Panc1 (cell line): ENCODE measurements around the gene PLIN5. TPM values are rescaled to one million over a fixed set of nuclear protein-coding genes. Genes with fewer than 3 reads are reported as not detected.
"Not testable (repeated sequence)": the region's sequence is repeated elsewhere in the genome, so short reads cannot be mapped to it uniquely, and the experiment has no call there.

Source experiments
- ATAC-seq: fragments of 200-7000 bp; cut with Tn5 transposase; 2 replicates; pipeline ENCODE4 v1.9.1; 2020; ENCODE audit warnings: mild to moderate bottlenecking, moderate library complexity
- BruUV-seq: library from RNA; stranded (reverse); fragments of 400-500 nt; replicated peaks from 2 replicates; lab custom pipeline; 2021; lab: Mats Ljungman, UMichigan
- CTCF ChIA-PET: fragments of 300-600 bp; sonication (Branson Sonifier 250); formaldehyde crosslinking; loops from one replicate; lab custom pipeline; 2022; ENCODE audit warnings: antibody characterized with exemption; lab: Charles Lee
- POLR2A ChIA-PET: fragments of 300-600 bp; sonication (Branson Sonifier 250); formaldehyde crosslinking; loops from one replicate; lab custom pipeline; 2022; ENCODE audit warnings: antibody characterized with exemption; lab: Charles Lee
- DNase-seq: peaks from one replicate; pipeline ENCODE4 v3.0.0-alpha.2; 2010; ENCODE audit warnings: low read depth, low spot score
- H3K27ac ChIP-seq: 2 replicates; pipeline ENCODE4 v1.5.1; 2011; ENCODE audit warnings: mild to moderate bottlenecking, low read length, inconsistent platforms
- H3K27me3 ChIP-seq: fragments of 200-500 bp; sonication (Bioruptor generic); 2 replicates; pipeline ENCODE4 v1.6.0; 2014; ENCODE audit warnings: low read length, inconsistent platforms; ENCODE audit not compliant: control insufficient read depth, insufficient read depth
- H3K36me3 ChIP-seq: fragments of 200-500 bp; sonication (Bioruptor generic); 2 replicates; pipeline ENCODE4 v1.5.1; 2014; ENCODE audit warnings: inconsistent platforms, mild to moderate bottlenecking, low read length, moderate library complexity; ENCODE audit not compliant: control insufficient read depth, insufficient read depth
- H3K4me1 ChIP-seq: 2 replicates; pipeline ENCODE4 v1.5.1; 2011; ENCODE audit warnings: inconsistent platforms, mild to moderate bottlenecking, low read length, moderate library complexity; ENCODE audit not compliant: control insufficient read depth, insufficient read depth
- H3K4me3 ChIP-seq, 2 experiments: 2 replicates each; pipeline ENCODE4 v1.5.1; 2011 to 2012; ENCODE audit warnings: low read depth in 2 of 2, low read length in 2 of 2, mild to moderate bottlenecking in 2 of 2, inconsistent platforms in 1 of 2, moderate library complexity in 1 of 2
- H3K9me3 ChIP-seq: fragments of 200-500 bp; sonication (Bioruptor generic); 2 replicates; pipeline ENCODE4 v1.5.1; 2014; ENCODE audit warnings: low read depth, mild to moderate bottlenecking, inconsistent platforms, low read length, moderate library complexity; ENCODE audit not compliant: control insufficient read depth, insufficient read depth
- POLR2AphosphoS5 ChIP-seq: IDR thresholded peaks from 2 replicates; pipeline ENCODE4 v1.6.1; 2012; ENCODE audit warnings: mild to moderate bottlenecking, low read depth, low read length, moderate library complexity
- SIN3A ChIP-seq: IDR thresholded peaks from 2 replicates; pipeline ENCODE4 v1.6.1; 2012; ENCODE audit warnings: low read depth, mild to moderate bottlenecking, low read length, moderate library complexity, borderline replicate concordance; ENCODE audit not compliant: insufficient read depth
- TCF7L2 ChIP-seq: IDR thresholded peaks from 2 replicates; pipeline ENCODE4 v1.6.1; 2011; ENCODE audit warnings: mild to moderate bottlenecking, low read depth, low read length, inconsistent platforms
- in situ Hi-C: cut with HindIII; loops from 2 replicates; pipeline ENCODE4 v1.10.0; 2016; ENCODE audit warnings: low sequenced_read_pairs, low pct_unique_long_range_greater_than_20kb
- intact Hi-C: fragments of 100-400 bp; cut with micrococcal nuclease; formaldehyde crosslinking; loops from one replicate; pipeline ENCODE4 v1.10.0; 2022; ENCODE audit not compliant: unreplicated experiment
- total RNA-seq: library from RNA; stranded (reverse); gene quantifications from one replicate; pipeline ENCODE4 v1.2.1, GENCODE V29; 2021; ENCODE audit not compliant: unreplicated experiment
- TF ChIP-seq, protein P1 (sequence below), 2 experiments: IDR thresholded peaks; 2 replicates each; pipeline ENCODE4 v1.6.1; 2011 to 2012; ENCODE audit warnings: low read depth in 2 of 2, control low read depth in 1 of 2, low read length in 1 of 2, mild to moderate bottlenecking in 1 of 2, moderate library complexity in 1 of 2; ENCODE audit not compliant: insufficient read depth in 1 of 2
- TF ChIP-seq, protein P2 (sequence below): fragments of 450-650 bp; IDR thresholded peaks from 2 replicates; pipeline ENCODE4 v1.5.1; 2017; ENCODE audit warnings: mild to moderate bottlenecking

Gene PLIN5
- total RNA-seq, 1 experiment from 2014 or later = 0.64 TPM

DNA sequence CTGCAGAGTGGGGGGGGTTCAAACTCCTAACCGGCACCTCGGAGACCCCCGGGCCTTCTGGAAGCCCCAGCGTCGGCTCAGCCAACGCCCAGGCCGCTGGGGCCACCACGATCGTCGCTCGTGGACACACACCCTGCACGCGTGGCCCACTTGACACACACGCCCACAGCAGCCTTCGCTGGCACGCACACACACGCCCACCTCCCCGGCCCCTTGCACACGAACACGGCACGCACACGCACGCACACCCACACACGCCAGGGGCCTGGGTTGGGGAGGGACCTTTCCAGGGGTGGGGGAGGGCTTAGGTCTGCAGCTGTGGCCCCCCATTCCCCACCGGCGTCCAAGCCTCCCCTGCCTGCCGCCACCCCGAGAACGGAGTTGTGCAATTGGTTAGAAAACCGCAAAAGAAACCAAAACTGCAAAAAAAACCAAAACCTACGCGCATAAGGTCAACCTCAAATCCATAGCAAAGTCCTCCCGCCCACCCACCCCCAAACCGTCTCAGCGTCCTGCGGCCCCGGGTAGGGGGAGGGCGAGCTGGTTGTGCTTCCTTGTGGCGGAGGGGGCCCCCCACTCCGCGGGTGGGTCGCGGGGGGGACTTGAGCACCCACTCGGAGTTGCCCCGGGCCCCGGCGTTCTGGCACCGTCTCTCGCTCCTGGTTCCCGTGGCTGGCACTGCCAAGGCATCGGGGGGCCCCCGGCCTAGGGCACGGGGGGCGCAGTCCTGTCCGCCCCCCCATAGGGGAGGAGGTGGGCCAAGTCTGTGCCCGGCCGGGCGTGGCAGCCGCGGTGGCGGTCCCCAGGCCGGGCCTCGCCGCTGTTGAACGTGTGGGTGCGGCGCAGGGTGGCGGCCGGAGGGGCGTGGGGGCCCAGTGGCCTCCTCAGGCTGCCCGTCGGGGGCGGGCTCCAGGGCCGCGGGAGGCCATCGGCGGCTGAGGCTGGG is 8.1 kb upstream of the PLIN5 start:
- in situ Hi-C loops (no loop called here), intact Hi-C loops (no loop called here)
- ATAC-seq = no peak
- CTCF ChIA-PET = no interaction called here
- Histone ChIP-seq H3K27me3 (no peaks in the 10 kb centered on the region), H3K4me1 (no peaks in the 10 kb centered on the region), H3K9me3 (no peaks in the 10 kb centered on the region), H3K36me3 (no peaks in the 10 kb centered on the region), H3K4me3 (no peak overlapping the region), H3K27ac (no peak overlapping the region)
- BruUV-seq = no TSS peak
- TF ChIP-seq POLR2AphosphoS5 (no peak), SIN3A (no peak), TCF7L2 (no peak)
- TF ChIP-seq, protein P1, sequence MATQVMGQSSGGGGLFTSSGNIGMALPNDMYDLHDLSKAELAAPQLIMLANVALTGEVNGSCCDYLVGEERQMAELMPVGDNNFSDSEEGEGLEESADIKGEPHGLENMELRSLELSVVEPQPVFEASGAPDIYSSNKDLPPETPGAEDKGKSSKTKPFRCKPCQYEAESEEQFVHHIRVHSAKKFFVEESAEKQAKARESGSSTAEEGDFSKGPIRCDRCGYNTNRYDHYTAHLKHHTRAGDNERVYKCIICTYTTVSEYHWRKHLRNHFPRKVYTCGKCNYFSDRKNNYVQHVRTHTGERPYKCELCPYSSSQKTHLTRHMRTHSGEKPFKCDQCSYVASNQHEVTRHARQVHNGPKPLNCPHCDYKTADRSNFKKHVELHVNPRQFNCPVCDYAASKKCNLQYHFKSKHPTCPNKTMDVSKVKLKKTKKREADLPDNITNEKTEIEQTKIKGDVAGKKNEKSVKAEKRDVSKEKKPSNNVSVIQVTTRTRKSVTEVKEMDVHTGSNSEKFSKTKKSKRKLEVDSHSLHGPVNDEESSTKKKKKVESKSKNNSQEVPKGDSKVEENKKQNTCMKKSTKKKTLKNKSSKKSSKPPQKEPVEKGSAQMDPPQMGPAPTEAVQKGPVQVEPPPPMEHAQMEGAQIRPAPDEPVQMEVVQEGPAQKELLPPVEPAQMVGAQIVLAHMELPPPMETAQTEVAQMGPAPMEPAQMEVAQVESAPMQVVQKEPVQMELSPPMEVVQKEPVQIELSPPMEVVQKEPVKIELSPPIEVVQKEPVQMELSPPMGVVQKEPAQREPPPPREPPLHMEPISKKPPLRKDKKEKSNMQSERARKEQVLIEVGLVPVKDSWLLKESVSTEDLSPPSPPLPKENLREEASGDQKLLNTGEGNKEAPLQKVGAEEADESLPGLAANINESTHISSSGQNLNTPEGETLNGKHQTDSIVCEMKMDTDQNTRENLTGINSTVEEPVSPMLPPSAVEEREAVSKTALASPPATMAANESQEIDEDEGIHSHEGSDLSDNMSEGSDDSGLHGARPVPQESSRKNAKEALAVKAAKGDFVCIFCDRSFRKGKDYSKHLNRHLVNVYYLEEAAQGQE (IDR thresholded peaks at IDR 0.05; ENCODE audit: insufficient read depth in 1 of 2, low read depth in 2 of 2, low read length in 1 of 2) = no peak
- TF ChIP-seq, protein P2, sequence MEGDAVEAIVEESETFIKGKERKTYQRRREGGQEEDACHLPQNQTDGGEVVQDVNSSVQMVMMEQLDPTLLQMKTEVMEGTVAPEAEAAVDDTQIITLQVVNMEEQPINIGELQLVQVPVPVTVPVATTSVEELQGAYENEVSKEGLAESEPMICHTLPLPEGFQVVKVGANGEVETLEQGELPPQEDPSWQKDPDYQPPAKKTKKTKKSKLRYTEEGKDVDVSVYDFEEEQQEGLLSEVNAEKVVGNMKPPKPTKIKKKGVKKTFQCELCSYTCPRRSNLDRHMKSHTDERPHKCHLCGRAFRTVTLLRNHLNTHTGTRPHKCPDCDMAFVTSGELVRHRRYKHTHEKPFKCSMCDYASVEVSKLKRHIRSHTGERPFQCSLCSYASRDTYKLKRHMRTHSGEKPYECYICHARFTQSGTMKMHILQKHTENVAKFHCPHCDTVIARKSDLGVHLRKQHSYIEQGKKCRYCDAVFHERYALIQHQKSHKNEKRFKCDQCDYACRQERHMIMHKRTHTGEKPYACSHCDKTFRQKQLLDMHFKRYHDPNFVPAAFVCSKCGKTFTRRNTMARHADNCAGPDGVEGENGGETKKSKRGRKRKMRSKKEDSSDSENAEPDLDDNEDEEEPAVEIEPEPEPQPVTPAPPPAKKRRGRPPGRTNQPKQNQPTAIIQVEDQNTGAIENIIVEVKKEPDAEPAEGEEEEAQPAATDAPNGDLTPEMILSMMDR = no peak
- POLR2A ChIA-PET = no interaction called here
- no peak for DNase-seq

DNA sequence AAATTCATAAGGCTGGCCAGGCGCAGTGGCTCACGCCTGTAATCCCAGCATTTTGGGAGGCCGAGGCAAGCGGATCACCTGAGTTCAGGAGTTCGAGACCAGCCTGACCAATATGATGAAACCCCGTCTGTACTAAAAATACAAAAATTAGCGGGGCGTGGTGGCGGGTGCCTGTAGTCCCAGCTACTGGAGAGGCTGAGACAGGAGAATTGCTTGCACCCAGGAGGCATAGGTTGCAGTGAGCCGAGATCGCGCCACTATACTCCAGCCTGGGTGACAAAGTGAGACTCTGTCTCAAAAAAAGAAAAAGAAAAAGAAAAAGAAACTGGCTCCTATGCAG is 6.8 kb upstream of the PLIN5 start:
- H3K4me3 ChIP-seq, H3K9me3 ChIP-seq, ATAC-seq, H3K27me3 ChIP-seq, CTCF ChIA-PET, H3K36me3 ChIP-seq, in situ Hi-C loops, H3K27ac ChIP-seq, H3K4me1 ChIP-seq, BruUV-seq, POLR2A ChIA-PET, intact Hi-C loops, DNase-seq: not testable (repeated sequence)
